Stimulated activated CD8-positive, alpha-beta memory T cell treated with anti-CD3 and anti-CD28 coated beads, Interleukin-2, amount 100 ng/mL, for 48 hours (primary cell): ENCODE measurements around the gene MAP3K1.
A peak's percentile ranks its signal among the peaks of the same experiment; 100 is the strongest.
"Not testable (repeated sequence)": the region's sequence is repeated elsewhere in the genome, so short reads cannot be mapped to it uniquely, and the experiment has no call there.

Source experiments
- DNase-seq, 2 donors: peaks; one replicate each; pipeline ENCODE4 v3.0.0-alpha.2; 2020; ENCODE audit warnings: low read depth in 2 of 2

Gene MAP3K1

DNA sequence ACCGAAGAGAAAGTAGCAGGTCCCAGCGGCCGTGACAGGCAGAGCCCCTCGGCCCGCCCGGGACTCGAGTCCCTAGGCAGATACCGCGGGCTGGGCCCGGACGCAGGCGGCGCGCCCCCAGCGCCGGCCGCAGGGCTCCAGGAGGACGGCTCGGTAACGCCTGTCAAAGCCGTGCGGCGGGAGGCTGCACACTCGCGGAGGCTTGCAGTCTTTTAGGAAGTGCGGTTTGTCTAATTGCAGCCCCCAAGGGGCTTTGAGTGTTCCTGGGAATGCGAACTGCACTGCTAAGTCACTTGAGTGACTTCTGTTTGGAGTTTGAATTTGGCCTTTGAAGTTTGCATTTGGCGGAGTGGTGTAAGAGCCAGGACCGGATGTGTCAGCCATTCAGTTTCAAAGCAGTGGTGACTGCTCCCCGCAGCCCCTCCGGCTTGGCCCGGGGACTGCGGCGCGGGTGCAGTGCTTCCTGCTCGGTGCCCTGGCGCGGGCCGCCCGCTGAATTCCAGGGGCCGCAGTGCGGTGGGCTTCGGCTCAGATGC is 1.3 kb downstream of the MAP3K1 start:
- DNase-seq, result peak; percentile 23 to 52

DNA sequence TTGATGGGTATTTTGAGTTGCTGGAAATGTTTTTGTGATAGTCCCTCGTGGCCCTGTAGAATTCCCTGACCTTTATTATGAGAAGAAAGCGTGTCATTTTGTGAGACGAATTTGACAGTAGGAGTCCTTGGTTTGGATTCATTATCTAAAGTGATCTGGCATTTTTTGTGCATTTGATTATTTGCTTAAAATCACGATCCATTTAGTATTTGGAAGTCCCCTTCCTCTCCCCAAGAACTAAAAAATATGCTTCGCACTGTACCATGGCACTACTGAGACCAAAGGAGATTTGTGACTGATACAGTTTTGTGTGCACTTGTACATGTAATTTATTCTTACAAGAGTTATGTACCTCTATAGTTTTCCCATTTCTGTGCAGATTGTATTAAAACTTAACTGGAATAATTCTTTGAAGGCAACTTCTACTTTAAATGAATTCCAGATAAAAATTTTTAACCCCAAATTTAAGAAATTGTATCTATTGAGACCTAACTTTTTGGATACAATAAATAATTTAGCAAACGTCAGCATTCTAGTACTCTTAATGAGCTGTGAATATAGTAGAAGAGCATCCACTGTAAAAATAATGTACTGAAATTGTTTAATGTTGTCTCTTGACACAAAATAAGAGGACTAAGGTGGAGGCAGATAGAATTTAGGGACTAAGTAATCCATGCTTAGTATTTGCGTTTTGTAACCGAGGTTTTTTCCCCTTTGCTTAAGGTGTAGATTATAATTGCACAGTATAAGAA is 2.1 kb downstream of the MAP3K1 start:
- DNase-seq, result no peak

GRCh38 chr5:56818450-56819037 is 3.2 kb downstream of the MAP3K1 start:
- no peak for DNase-seq

- no peak for DNase-seq
These were observed 3.9 kb downstream of the MAP3K1 start for GRCh38 chr5:56819060-56819881.

- DNase-seq, result not testable (repeated sequence)
These were observed 6.5 kb downstream of the MAP3K1 start for GRCh38 chr5:56821868-56822267.

- DNase-seq, result no peak
These were observed 7.6 kb downstream of the MAP3K1 start for GRCh38 chr5:56822981-56823380.

GRCh38 chr5:56824019-56824418 is 8.7 kb downstream of the MAP3K1 start:
- DNase-seq, result no peak

DNA sequence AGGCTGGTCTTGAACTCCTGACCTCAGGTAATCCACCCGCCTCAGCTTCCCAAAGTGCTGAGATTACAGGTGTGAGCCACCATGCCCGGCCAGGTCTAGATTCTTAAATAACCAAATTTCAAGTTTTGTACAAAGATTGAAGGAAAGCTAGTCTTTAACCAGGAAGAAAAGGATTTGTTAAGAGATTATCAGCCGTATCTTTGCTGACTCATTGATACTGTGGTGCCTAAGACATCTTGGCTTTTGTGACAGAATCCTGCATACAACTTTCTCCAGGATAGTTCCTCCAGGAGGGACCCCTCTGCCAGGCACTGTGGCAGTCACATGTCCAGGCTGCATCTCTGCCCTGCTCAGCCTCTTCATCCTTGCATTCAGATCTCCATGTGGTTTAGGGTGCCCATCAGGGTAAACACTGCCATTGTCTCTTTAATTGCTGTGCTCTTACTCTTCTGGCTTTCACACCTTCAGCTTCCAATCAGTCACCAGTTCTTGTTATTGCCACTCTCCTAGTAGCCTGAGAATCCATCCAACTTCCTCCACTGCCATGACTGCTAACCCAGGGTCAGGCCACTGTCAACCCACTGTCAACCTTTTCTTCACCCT is 10.0 kb downstream of the MAP3K1 start:
- DNase-seq, result no peak

DNA sequence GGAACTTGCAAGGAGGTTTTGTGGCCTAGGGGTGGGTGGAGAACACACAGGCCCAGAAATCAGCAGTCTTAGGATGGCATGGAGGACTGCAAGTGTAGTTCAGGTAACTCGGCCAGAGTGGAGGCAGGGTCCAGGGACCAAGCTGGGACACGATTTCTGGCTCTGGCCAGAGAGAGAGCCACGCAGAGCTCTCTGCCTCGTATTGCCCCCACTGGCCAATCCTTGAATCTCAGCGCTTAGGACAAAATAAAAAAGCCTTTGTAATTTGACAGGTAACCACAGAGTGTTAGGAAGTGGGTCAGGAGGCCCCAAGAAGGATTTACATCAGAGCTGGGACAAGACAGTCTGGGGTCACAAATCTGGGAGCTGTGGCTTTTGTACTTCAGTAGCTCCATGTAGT is 11.7 kb downstream of the MAP3K1 start:
- DNase-seq, result no peak

GRCh38 chr5:56827924-56828323 is 12.6 kb downstream of the MAP3K1 start:
- DNase-seq, result no peak

GRCh38 chr5:56829137-56829908 is 14.0 kb downstream of the MAP3K1 start:
- DNase-seq, result peak; percentile 14 to 30

DNA sequence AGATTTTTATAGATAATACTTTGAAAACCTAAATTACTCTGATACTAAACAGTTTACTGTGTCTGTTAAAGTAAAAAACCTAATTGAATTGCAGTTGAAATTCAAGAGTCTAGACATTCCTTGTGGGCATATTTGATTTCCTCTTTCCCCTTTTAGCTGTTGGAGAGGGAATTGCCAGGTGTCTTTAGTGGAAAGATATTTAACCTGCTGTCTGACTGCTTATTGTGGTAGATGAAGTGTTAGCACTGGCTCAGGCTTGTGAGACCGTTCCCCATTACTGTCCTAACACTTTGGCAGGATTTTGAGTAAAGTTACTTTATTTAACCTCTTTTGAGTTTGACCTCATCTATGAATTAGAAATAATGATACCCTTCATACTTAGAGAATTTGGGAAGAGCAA is 16.4 kb downstream of the MAP3K1 start:
- DNase-seq, result no peak

GRCh38 chr5:56833325-56833724 is 18.0 kb downstream of the MAP3K1 start:
- no peak for DNase-seq

GRCh38 chr5:56837381-56837780 is 22.0 kb downstream of the MAP3K1 start:
- no peak for DNase-seq

DNA sequence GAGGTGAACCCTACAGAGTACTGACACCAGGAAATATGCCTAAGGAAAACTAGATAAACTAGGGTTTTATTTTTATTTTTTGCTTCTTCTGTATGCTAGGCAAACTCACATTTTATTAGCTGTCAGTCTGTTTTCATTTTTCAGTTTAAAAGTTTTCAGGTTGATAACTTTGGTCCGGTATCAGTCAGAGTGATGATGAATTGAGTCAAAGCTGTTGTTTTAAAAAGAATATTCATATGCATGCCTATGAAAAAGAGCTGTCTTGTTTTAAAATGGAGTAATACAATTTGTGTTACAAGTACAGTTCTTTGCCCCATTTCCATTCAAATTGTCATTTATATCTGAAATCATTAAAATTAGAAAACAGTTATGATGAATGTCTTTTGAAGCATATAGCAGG is 22.6 kb downstream of the MAP3K1 start:
- no peak for DNase-seq

DNA sequence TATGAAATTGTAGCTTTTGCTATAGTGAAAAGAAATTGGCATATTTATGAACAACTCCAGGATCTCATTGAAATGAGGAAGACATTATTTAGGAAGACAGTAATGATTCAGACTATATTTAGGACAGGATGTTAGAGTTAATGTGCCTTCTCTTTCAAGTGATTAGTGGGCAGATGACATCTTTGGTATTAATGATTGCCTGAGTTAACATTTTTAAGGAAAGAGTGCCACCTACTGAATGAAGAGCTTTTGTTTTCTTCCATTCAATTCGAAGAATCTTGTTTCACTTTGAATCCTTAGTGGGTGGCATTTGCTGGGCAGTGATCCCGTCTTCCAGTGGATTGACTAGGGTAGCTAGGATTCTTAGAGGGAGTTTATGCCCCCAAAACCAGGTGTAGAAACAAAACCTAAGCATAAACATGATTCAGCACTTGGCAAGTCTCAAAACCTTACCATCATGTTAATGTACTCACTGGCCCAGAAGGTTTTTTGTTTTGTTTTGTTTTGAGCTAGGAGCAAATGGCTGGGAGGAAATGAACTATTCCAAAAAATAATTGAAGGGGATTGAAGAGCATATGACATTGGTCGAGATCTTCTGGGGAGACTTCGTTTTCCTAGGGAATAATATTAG is 23.2 kb downstream of the MAP3K1 start:
- no peak for DNase-seq

GRCh38 chr5:56839062-56839461 is 23.7 kb downstream of the MAP3K1 start:
- DNase-seq, result no peak

- no peak for DNase-seq
These were observed 25.2 kb downstream of the MAP3K1 start for GRCh38 chr5:56840597-56840996.

DNA sequence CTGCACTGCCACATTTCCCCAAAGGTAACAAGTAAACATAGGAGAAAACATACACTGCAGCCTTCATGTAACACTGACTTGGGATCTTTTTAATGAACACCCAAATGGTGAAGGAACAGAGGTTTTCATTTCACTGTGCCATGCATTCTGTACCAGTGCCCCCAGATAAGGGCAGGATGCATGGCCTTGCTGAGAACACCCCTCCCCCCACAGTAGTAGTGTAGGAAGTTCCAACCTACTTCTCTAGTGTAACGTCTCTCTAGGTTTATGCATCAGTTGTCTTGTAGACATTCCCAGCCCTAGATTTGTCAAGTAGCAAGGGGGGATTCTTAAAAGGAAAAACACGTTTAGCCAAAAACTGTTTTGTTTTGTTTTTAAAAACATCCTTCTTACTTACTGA is 29.9 kb downstream of the MAP3K1 start:
- no peak for DNase-seq

DNA sequence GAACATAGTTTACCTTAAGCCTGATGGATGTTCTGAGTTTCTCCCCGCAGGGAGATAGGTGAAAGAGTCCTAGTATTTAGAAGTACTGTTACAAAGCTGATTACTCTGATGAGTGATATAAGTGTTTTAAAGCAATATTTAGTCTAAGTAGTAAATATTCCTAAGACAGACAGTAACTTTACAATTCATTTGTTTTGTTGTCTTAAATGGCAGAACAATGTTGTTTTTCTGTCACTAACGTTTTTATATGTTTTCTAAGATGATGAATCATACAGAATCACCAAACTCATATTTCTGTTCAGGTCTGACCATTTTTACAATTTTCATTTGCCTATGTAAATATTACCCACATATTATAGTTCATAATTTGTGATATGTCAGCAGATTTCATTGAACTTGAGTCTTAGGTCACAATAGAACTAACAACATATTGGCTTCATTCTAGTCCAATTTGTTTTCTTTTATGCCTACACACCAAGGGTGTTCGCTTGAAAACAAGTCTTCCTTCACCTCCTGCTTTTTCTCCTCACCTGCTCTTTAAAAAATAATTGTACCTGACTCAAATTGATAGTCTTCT is 30.6 kb downstream of the MAP3K1 start:
- no peak for DNase-seq

GRCh38 chr5:56848206-56848605 is 32.9 kb downstream of the MAP3K1 start:
- no peak for DNase-seq
